SK-N-SH treated with all-trans-retinoic acid at 6 μM for 48 hours (cell line): Measurements from ENCODE around the gene SIL1.

Source experiments
- ATAC-seq: fragments of 200-7000 bp; cut with Tn5 transposase; 3 replicates; pipeline ENCODE4 v1.9.1; 2020; ENCODE audit warnings: mild to moderate bottlenecking, moderate library complexity
- ARNTL ChIP-seq: fragments of 450-650 bp; formaldehyde crosslinking; IDR thresholded peaks from 2 replicates; pipeline ENCODE4 v1.5.0; 2020; ENCODE audit warnings: low read depth, mild to moderate bottlenecking, moderate library complexity, borderline replicate concordance
- BACH2 ChIP-seq: fragments of 250-450 bp; sonication (Bioruptor Pico); IDR thresholded peaks from 2 replicates; pipeline ENCODE4 v1.9.0; 2021; ENCODE audit warnings: mild to moderate bottlenecking, borderline replicate concordance
- CREB5 ChIP-seq: fragments of 250-450 bp; sonication (Bioruptor Pico); IDR thresholded peaks from 2 replicates; pipeline ENCODE4 v1.5.1; 2020; ENCODE audit warnings: low read depth, mild to moderate bottlenecking, moderate library complexity
- CSDC2 ChIP-seq: fragments of 250-450 bp; sonication (Bioruptor Pico); IDR thresholded peaks from 2 replicates; pipeline ENCODE4 v1.5.0; 2020; ENCODE audit warnings: mild to moderate bottlenecking, moderate library complexity
- CSRNP3 ChIP-seq: fragments of 250-450 bp; sonication (Bioruptor Pico); IDR thresholded peaks from 2 replicates; pipeline ENCODE4 v1.5.1; 2021; ENCODE audit warnings: mild to moderate bottlenecking, moderate library complexity
- ESRRG ChIP-seq: fragments of 250-450 bp; sonication (Bioruptor Pico); IDR thresholded peaks from 2 replicates; pipeline ENCODE4 v1.6.1; 2021; ENCODE audit warnings: mild to moderate bottlenecking
- GLIS3 ChIP-seq: fragments of 250-450 bp; sonication (Bioruptor Pico); IDR thresholded peaks from 2 replicates; pipeline ENCODE4 v1.5.0; 2020; ENCODE audit warnings: mild to moderate bottlenecking, moderate library complexity
- ISL1 ChIP-seq: fragments of 250-450 bp; sonication (Bioruptor Pico); IDR thresholded peaks from 2 replicates; pipeline ENCODE4 v2.1.2; 2022; ENCODE audit warnings: mild to moderate bottlenecking, moderate library complexity
- OSR1 ChIP-seq: fragments of 250-450 bp; sonication (Bioruptor Pico); IDR thresholded peaks from 2 replicates; pipeline ENCODE4 v1.8.0; 2022; ENCODE audit warnings: moderate library complexity, mild to moderate bottlenecking, inconsistent platforms
- PATZ1 ChIP-seq: fragments of 250-450 bp; sonication (Bioruptor Pico); IDR thresholded peaks from 2 replicates; pipeline ENCODE4 v1.8.0; 2020; ENCODE audit warnings: mild to moderate bottlenecking, moderate library complexity, borderline replicate concordance
- POU6F1 ChIP-seq: fragments of 250-450 bp; sonication (Bioruptor Pico); IDR thresholded peaks from 2 replicates; pipeline ENCODE4 v1.8.0; 2021; ENCODE audit warnings: low read depth, mild to moderate bottlenecking, moderate library complexity, borderline replicate concordance
- PPARA ChIP-seq: fragments of 250-450 bp; sonication (Bioruptor Pico); IDR thresholded peaks from 2 replicates; pipeline ENCODE4 v1.5.0; 2020; ENCODE audit warnings: mild to moderate bottlenecking, borderline replicate concordance
- RARB ChIP-seq: fragments of 250-450 bp; sonication (Bioruptor Pico); IDR thresholded peaks from 2 replicates; pipeline ENCODE4 v1.8.0; 2021; ENCODE audit warnings: mild to moderate bottlenecking, moderate library complexity
- SNAI2 ChIP-seq: fragments of 250-450 bp; sonication (Bioruptor Pico); IDR thresholded peaks from 2 replicates; pipeline ENCODE4 v1.5.0; 2020; ENCODE audit warnings: mild to moderate bottlenecking, moderate library complexity
- TCF4 ChIP-seq: fragments of 250-450 bp; sonication (Bioruptor Pico); IDR thresholded peaks from 2 replicates; pipeline ENCODE4 v1.8.0; 2021; ENCODE audit warnings: mild to moderate bottlenecking, moderate library complexity, borderline replicate concordance
- TSHZ2 ChIP-seq: fragments of 250-450 bp; sonication (Bioruptor Pico); IDR thresholded peaks from 2 replicates; pipeline ENCODE4 v1.5.0; 2020; ENCODE audit warnings: mild to moderate bottlenecking, moderate library complexity
- ZC3H10 ChIP-seq: fragments of 250-450 bp; sonication (Bioruptor Pico); IDR thresholded peaks from 2 replicates; pipeline ENCODE4 v1.5.1; 2021; ENCODE audit warnings: mild to moderate bottlenecking, moderate library complexity
- ZFP3 ChIP-seq: fragments of 250-450 bp; sonication (Bioruptor Pico); IDR thresholded peaks from 2 replicates; pipeline ENCODE4 v1.5.0; 2020; ENCODE audit warnings: mild to moderate bottlenecking, moderate library complexity
- ZFP30 ChIP-seq: fragments of 450-650 bp; formaldehyde crosslinking; IDR thresholded peaks from 2 replicates; pipeline ENCODE4 v1.5.0; 2022; ENCODE audit warnings: mild to moderate bottlenecking, moderate library complexity
- ZNF565 ChIP-seq: fragments of 450-650 bp; formaldehyde crosslinking; conservative IDR thresholded peaks from 2 replicates; pipeline ENCODE4 v1.5.0; 2020; ENCODE audit warnings: low read depth, mild to moderate bottlenecking, moderate library complexity
- ZNF8 ChIP-seq: fragments of 450-650 bp; formaldehyde crosslinking; IDR thresholded peaks from 2 replicates; pipeline ENCODE4 v1.5.0; 2020; ENCODE audit warnings: mild to moderate bottlenecking, moderate library complexity

The SIL1 gene

GRCh38 chr5:139017624-139018023 lies 180.5 kb downstream of the SIL1 start:
- no peak for TF ChIP-seq ZC3H10 (CRISPR knock-in tag)
- TF ChIP-seq GLIS3, result no peak
- TF ChIP-seq CSRNP3 (CRISPR knock-in tag), result no peak
- no peak for TF ChIP-seq ISL1
- TF ChIP-seq ZNF8 (CRISPR knock-in tag), result no peak
- TF ChIP-seq BACH2, result no peak
- TF ChIP-seq POU6F1 (CRISPR knock-in tag), result no peak
- no peak for TF ChIP-seq ARNTL (CRISPR knock-in tag)
- no peak for TF ChIP-seq ZNF565 (CRISPR knock-in tag)
- no peak for TF ChIP-seq SNAI2 (CRISPR knock-in tag)
- TF ChIP-seq ZFP30 (CRISPR knock-in tag), result no peak
- no peak for TF ChIP-seq CREB5
- TF ChIP-seq PATZ1, result no peak
- no peak for TF ChIP-seq CSDC2 (CRISPR knock-in tag)
- TF ChIP-seq TCF4 (CRISPR knock-in tag), result no peak
- no peak for ATAC-seq

GRCh38 chr5:139016186-139016585 lies 182.0 kb downstream of the SIL1 start:
- TF ChIP-seq RARB (no peak), BACH2 (no peak), ZNF8 (CRISPR knock-in tag) (no peak), ZFP3 (CRISPR knock-in tag) (no peak), CREB5 (no peak), PPARA (CRISPR knock-in tag) (no peak), ISL1 (no peak), CSDC2 (CRISPR knock-in tag) (no peak), ZC3H10 (CRISPR knock-in tag) (no peak), CSRNP3 (CRISPR knock-in tag) (no peak), TCF4 (CRISPR knock-in tag) (no peak), ARNTL (CRISPR knock-in tag) (no peak), OSR1 (no peak), TSHZ2 (CRISPR knock-in tag) (no peak), PATZ1 (no peak), POU6F1 (CRISPR knock-in tag) (no peak), ESRRG (CRISPR knock-in tag) (no peak), GLIS3 (no peak)
- ATAC-seq, result no peak
